BE2C (cell line): Measurements from ENCODE around the gene RC3H2.

Experiments used
- DNase-seq: peaks from one replicate; pipeline ENCODE4 v3.0.0-alpha.2; 2020
- H3K27me3 ChIP-seq: fragments of 250-450 bp; sonication (Bioruptor Pico); 2 replicates; pipeline ENCODE4 v1.5.1; 2020; ENCODE audit warnings: mild to moderate bottlenecking
- H3K36me3 ChIP-seq: fragments of 250-450 bp; sonication (Bioruptor Pico); 2 replicates; pipeline ENCODE4 v1.5.1; 2020; ENCODE audit warnings: mild to moderate bottlenecking
- H3K4me1 ChIP-seq: fragments of 250-450 bp; sonication (Bioruptor Pico); 2 replicates; pipeline ENCODE4 v1.5.1; 2020
- H3K4me3 ChIP-seq: 2 replicates; pipeline ENCODE4 v1.5.1; 2011; ENCODE audit warnings: low read depth, low read length
- H3K9me3 ChIP-seq: fragments of 250-450 bp; sonication (Bioruptor Pico); 2 replicates; pipeline ENCODE4 v1.5.1; 2020
- CTCF ChIP-seq: IDR thresholded peaks from 2 replicates; pipeline ENCODE4 v1.5.1; 2012; ENCODE audit warnings: mild to moderate bottlenecking, low read depth, low read length

Gene RC3H2

GRCh38 chr9:122940454-122940748 lies 35.2 kb upstream of the RC3H2 start:
- Histone ChIP-seq H3K4me3 (peak overlapping the region; percentile 63), H3K4me1 (no peaks in the 10 kb centered on the region), H3K9me3 (no peaks in the 10 kb centered on the region), H3K36me3 (peaks cover 8% of the 10 kb centered on the region), H3K27me3 (no peaks in the 10 kb centered on the region)
- TF ChIP-seq CTCF: no peak
- DNase-seq: no peak

GRCh38 chr9:122939601-122940000 lies 34.4 kb upstream of the RC3H2 start:
- Histone ChIP-seq H3K9me3 (no peaks in the 10 kb centered on the region), H3K36me3 (peaks cover 8% of the 10 kb centered on the region), H3K4me3 (no peak overlapping the region), H3K4me1 (no peaks in the 10 kb centered on the region), H3K27me3 (no peaks in the 10 kb centered on the region)
- no peak for TF ChIP-seq CTCF
- no peak for DNase-seq

GRCh38 chr9:122936883-122937282 lies 31.7 kb upstream of the RC3H2 start:
- Histone ChIP-seq H3K4me3 (no peak overlapping the region), H3K9me3 (no peaks in the 10 kb centered on the region), H3K27me3 (no peaks in the 10 kb centered on the region), H3K4me1 (no peaks in the 10 kb centered on the region), H3K36me3 (peaks cover 8% of the 10 kb centered on the region)
- no peak for DNase-seq
- no peak for TF ChIP-seq CTCF

- Histone ChIP-seq H3K36me3 (peaks cover 8% of the 10 kb centered on the region), H3K4me1 (no peaks in the 10 kb centered on the region), H3K9me3 (no peaks in the 10 kb centered on the region), H3K4me3 (no peak overlapping the region), H3K27me3 (no peaks in the 10 kb centered on the region)
- no peak for DNase-seq
- no peak for TF ChIP-seq CTCF
These were observed 31.3 kb upstream of the RC3H2 start for GRCh38 chr9:122936464-122936863.

- no peak for TF ChIP-seq CTCF
- Histone ChIP-seq H3K4me1 (no peaks in the 10 kb centered on the region), H3K4me3 (peak within 1 kb of the TSS; percentile 71), H3K27me3 (no peaks in the 10 kb centered on the region), H3K36me3 (peaks cover 3% of the 10 kb centered on the region), H3K9me3 (no peaks in the 10 kb centered on the region)
- peak; percentile 97 for DNase-seq
These were observed 26.3 kb upstream of the RC3H2 start, which contains the start of gene ZBTB26 for GRCh38 chr9:122931226-122932121. TSS of gene ZBTB26 (minus strand) at chr9:122931512. CDS start at chr9:122919934, 11,578 bp downstream.

GRCh38 chr9:122930541-122931225 lies 25.5 kb upstream of the RC3H2 start:
- no peaks in the 10 kb centered on the region for H3K27me3 ChIP-seq
- TF ChIP-seq CTCF: no peak
- DNase-seq: no peak
- H3K9me3 ChIP-seq: no peaks in the 10 kb centered on the region
- H3K4me1 ChIP-seq: no peaks in the 10 kb centered on the region
- peak overlapping the region; percentile 71 for H3K4me3 ChIP-seq
- no peaks in the 10 kb centered on the region for H3K36me3 ChIP-seq
